Ecto neural progenitor cell (in vitro differentiated cells): Measurements from ENCODE around the gene ACTR10.

Experiments
- DNase-seq: peaks from one replicate; pipeline ENCODE4 v3.0.0-alpha.2; 2018; ENCODE audit warnings: low spot score

The ACTR10 gene

DNA sequence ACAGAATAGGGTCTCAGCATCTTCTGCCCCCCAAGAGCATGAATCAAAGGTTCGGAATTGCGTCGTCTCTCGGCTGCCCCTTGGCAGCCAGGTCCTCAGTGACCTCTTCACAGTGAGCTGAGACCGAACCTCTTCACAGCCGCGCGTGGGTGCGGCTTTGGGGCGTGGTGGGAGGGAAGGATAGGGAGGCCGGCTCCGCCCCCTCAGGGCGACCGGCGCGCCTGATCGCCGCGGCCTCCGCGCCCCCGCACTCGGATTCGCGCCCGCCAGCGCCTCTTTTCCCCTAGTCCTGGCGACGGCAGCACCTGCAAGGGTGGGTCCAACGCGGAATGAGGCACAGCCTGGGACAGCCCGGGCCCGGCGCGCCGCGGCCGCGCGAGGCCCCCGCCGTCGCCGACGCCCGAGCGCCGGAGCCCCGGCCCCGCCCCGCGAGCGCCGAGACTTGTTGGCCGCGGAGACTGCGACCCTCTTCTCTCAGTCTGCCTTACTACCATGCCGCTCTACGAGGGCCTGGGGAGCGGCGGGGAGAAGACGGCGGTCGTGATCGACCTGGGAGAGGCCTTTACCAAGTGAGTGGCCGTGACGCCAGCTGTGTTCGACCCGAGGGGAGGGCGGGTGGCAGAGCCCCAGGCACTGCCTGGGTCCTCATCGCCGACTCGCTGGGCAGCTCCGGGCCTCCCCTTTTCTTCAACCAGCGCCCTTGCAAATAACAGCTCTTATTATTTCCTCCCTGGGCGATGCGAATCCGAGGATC lies at the start of gene ACTR10:
TSS of gene ACTR10 (plus strand) at position 424 of the 754 bp plus-strand sequence. CDS start at position 493, 69 bp downstream.
- peak; percentile 88 for DNase-seq

DNA sequence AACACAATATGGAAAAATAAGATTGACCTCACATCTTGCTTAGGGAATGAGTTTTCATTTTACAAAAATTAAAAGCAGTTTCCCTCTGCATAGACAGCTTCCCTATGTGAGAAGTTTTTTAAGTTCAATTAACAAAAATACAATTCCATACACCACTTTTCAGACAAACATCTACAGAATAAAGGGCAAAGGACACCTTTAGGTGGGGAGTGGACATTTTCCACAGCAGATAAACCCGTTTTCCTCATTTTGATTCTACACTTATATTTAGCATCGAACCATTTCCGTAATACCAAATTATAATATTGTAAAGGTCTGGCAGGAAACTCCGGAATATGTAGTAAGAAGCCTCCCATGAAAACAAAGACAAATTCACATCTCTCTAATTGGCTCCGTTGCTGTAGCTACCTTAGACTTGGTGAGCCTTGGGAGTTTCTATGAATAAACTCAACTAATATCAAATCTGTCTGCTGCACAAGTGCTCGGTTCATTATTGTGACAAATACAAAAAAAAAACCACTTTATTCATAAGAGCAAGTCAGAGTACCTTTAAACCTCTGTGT lies 49.6 kb upstream of the ACTR10 start:
- no peak for DNase-seq

- DNase-seq = peak; percentile 64
These were observed 48.6 kb upstream of the ACTR10 start for GRCh38 chr14:58151133-58152013.

DNA sequence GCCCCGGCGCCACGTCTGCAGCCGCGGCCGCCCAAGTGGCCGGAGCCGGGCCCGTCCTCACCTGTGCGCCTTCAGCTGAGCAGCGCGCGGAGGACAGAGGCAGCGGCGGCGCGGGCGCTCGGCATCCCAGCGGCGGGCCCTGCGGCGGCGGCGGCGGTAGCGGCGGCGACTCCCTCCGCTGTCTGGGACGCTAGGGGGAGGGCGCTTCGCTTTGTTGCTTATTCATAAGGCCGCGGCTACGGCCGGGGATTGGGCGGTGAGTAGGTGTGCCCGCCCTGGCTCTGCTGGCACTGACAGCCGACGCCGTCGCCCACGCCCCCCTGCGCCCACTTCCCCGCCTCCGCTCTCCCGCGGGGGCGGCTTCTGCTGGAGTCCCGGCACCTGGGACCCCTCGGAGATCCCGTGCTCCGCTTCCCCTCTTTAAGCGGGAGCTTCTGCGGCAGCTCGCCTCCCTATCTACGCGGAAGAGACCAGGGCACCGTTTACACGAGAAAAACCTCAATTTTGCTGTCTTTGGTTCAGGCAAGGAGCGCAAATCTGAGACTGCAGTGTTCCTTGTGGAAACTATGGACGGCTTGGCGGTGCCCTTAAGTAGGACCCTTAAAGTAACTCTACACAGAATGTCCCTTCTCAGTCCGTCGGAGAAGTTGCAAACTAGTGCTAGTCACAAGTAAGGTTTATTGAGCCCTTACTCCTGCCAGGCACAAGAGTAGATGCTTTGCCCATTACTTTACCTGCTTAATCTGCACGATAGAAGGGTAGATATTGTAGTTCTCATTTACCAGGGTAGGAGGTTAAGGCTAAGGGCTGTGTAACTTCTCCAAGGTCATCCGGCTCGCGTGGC lies 47.7 kb upstream of the ACTR10 start, which contains the start of gene ARMH4:
TSS of gene ARMH4 (minus strand) at position 200 of the 844 bp plus-strand sequence. CDS start 12,855 bp downstream, outside the sequence.
- peak; percentile 92 for DNase-seq

GRCh38 chr14:58160561-58160960 lies 39.4 kb upstream of the ACTR10 start:
- DNase-seq = no peak

GRCh38 chr14:58166005-58166983 lies 33.7 kb upstream of the ACTR10 start:
- DNase-seq = peak; percentile 84

DNA sequence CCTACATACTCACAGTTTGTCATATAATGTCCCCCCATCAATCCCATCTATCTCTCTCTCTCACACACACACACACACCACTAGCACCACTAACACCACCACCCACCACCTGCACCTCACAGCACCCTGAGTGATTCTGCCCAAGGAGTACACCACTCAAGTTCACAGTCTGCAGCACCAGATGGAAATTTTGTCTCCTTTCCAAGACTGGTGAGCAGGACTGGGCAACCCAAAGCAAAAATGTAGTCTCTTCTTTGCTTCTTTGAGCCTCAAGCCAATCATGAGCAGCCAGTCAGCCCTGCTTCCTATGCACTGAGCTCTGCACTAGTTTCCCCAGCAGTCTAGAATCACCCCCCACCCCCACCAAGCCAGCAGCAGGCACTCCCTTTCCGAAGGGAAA lies 32.9 kb upstream of the ACTR10 start:
- no peak for DNase-seq

- DNase-seq = no peak
These were observed 32.1 kb upstream of the ACTR10 start for GRCh38 chr14:58167891-58168290.

DNA sequence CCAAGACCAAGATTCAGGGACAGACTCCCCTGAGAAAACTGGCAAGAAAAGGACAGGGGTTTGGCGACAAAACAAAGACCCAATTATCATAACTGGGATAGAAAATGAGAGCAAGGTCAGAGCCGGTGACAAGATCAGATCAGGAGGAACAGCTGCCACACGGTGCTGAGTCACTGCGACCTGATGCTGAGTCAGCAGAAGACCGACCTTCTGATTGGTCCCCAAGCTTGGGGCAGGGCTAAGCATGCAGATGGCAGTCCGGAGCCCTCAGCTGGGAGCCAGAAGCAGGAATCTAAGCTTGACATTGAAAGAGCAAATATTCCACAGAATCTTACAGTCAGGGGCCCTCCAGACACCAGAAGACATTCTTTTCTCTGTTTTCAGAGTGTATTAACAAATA lies 28.9 kb upstream of the ACTR10 start:
- peak; percentile 82 for DNase-seq

- no peak for DNase-seq
These were observed 22.8 kb upstream of the ACTR10 start for GRCh38 chr14:58177125-58177524.

GRCh38 chr14:58189176-58189575 lies 10.8 kb upstream of the ACTR10 start:
- DNase-seq = no peak

DNA sequence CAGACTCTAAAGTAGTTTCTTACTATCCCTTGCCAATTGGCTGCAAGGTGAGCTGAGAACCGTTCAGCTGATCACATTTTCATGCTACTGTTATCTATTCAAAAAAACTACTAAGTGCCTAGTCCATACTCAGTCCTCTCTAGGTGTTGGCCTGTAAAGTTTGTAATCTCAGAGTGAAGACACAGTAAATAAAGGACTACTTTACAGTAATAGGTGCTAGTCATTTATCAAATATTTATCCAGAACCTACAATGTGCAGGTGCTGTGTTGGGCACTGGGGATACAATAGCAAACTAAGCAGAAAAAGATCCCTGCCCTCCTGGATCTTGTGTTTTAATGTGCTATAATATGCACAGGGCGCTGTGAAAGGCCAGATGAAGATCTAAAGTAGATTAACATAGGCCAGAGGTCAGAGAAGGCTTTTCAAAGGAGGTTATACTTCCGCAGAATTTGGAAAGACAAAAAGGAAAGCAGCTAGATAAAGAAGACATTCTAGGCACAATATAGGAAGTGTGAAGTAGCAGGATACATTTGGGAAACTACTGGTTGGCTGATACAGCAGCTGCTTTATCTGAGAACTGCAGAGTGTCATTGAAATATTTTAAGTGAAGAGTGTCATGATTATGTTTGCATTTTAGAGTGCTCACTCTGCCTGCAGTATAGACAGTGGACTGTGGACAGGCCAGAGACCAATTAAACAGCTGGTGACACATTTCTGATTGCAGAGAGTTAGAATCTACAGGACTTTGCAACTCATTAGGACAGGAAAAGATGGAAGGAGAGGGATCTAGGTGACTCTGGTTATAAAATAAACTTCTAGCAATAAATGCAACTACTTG lies 8.0 kb upstream of the ACTR10 start:
- no peak for DNase-seq

DNA sequence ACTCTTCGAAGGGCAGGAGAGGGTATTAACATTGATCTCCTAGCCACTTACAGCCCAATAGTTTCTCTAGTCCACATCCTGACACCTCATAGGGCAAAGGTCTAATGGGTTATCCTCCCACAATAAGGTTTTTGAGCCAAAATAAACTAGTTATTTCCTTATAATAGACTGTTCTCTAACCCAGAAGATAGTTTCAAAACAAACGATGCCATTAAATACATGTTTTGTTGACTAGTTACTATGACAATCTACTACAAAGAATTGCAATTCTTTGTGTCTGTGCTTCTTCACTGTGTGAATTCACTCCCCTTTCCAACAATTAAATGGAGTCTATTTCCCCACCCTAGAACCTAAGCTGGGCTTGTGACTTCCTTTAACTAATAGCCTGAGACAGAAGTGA lies 6.4 kb upstream of the ACTR10 start:
- DNase-seq = no peak

- no peak for DNase-seq
These were observed 3.8 kb upstream of the ACTR10 start for GRCh38 chr14:58196198-58196597.

- DNase-seq = no peak
These were observed 1.9 kb upstream of the ACTR10 start for GRCh38 chr14:58198086-58198485.

DNA sequence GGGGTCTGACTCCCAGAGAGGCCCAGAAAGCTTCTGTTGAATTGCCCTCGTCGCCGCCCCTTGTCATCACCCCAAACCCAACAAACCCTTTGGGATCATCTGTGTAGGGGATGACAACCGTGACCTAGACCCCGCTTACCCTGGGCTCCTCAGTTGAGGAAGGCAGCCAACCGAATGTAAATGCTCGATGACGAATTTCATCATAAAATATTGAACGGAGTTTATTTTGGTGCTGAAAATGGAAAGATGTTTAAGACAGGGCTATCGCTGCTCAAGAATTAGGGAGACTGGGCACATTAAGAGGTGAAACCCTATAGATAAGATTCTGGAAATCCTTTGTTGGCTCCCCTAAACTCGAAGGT lies 512 bp downstream of the ACTR10 start:
- DNase-seq = no peak

DNA sequence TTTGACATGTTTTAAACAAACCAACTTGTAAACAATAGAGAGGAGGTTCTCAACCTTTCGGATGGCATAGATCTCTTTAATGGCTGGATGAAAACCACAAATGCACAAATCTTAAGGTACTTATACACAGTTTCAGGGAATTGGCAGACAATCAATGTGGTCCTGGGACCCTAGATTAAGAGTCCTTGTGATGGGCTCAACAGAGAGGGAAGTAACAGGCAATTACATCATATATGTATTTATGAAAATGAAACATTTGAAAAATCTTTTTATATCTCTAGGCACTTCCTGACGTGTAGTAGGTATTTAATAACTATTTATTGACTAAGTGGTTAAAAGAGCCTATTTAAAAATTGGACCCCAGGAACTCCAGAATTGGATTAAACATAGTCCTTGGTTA lies 897 bp downstream of the ACTR10 start:
- DNase-seq = no peak

- DNase-seq = no peak
These were observed 13.2 kb downstream of the ACTR10 start for GRCh38 chr14:58213176-58213575.

DNA sequence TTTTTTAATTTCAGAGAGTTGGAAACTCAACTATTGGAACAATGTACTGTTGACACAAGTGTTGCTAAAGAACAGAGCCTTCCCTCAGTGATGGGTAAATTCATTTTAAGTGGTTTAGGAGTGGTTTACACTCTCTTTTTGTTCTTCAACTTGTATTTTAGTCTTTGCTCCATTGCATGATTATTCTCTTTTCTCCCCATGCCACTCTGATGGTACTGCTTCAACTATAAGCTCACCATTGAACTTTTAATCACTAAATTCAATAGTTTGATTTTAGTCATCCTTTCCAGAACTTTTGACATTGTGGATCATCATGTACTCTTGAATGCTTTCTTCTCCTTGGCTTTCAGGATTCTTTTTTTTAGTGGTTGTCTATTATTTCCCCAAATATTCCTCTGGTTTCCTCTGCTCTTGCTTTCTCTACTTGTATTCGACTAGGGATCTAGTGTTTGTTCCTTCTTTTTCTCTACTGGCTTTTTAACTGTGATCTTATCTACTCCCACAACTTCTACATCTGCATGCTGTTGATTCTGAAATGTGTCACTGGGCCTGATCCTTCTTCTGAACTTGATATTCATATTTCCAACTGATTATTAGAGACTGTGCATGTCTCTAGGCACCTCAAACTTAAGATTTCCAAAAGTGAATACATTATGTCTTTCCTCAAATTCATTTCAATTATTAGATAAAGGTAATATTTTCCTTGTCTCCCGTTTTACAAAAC lies 15.4 kb downstream of the ACTR10 start:
- no peak for DNase-seq
